ENCODE measurements around the gene UNC5A.

- no peak for TF ChIP-seq BHLHE40 (IDR thresholded peaks at IDR 0.05; ENCODE audit: borderline replicate concordance)
- TF ChIP-seq, protein P1, sequence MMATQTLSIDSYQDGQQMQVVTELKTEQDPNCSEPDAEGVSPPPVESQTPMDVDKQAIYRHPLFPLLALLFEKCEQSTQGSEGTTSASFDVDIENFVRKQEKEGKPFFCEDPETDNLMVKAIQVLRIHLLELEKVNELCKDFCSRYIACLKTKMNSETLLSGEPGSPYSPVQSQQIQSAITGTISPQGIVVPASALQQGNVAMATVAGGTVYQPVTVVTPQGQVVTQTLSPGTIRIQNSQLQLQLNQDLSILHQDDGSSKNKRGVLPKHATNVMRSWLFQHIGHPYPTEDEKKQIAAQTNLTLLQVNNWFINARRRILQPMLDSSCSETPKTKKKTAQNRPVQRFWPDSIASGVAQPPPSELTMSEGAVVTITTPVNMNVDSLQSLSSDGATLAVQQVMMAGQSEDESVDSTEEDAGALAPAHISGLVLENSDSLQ (IDR thresholded peaks at IDR 0.05) = no peak
- no peak for TF ChIP-seq ELF4 (IDR thresholded peaks at IDR 0.05)
- no peak for TF ChIP-seq NFRKB (IDR thresholded peaks at IDR 0.05)
- no peak for TF ChIP-seq FOXA1 (IDR thresholded peaks at IDR 0.05)
- no peak for TF ChIP-seq TARDBP (IDR thresholded peaks at IDR 0.05)
- TF ChIP-seq CTBP1 (IDR thresholded peaks at IDR 0.05; ENCODE audit: borderline replicate concordance) = no peak
- TF ChIP-seq FOXM1 (IDR thresholded peaks at IDR 0.05; ENCODE audit: borderline replicate concordance) = no peak
- no peak for TF ChIP-seq FOXK2 (IDR thresholded peaks at IDR 0.05)
- no peak for TF ChIP-seq ARNT (IDR thresholded peaks at IDR 0.05)
- TF ChIP-seq SP1 (IDR thresholded peaks at IDR 0.05) = no peak
- no peak for TF ChIP-seq HDGF (IDR thresholded peaks at IDR 0.05; ENCODE audit: borderline replicate concordance)
- no peak for TF ChIP-seq LEF1 (IDR thresholded peaks at IDR 0.05; ENCODE audit: borderline replicate concordance)
- TF ChIP-seq SUZ12 (IDR thresholded peaks at IDR 0.05) = no peak
Measured at GRCh38 chr5:176812269-176813259, 2.2 kb downstream of the UNC5A start.

All from HEK293T (cell line).